ENCODE results near the gene POP7. TPM values are rescaled to one million over a fixed set of nuclear protein-coding genes. Genes with fewer than 3 reads are reported as not detected.
"Not testable (repeated sequence)": the region's sequence is repeated elsewhere in the genome, so short reads cannot be mapped to it uniquely, and the experiment has no call there.

The POP7 gene
- polyA plus RNA-seq, 1 donor = 21.0 TPM

- DNase-seq (ENCODE audit: low read depth) = no peak
These were observed 17.9 kb downstream of the POP7 start for GRCh38 chr7:100723732-100724275.

DNA sequence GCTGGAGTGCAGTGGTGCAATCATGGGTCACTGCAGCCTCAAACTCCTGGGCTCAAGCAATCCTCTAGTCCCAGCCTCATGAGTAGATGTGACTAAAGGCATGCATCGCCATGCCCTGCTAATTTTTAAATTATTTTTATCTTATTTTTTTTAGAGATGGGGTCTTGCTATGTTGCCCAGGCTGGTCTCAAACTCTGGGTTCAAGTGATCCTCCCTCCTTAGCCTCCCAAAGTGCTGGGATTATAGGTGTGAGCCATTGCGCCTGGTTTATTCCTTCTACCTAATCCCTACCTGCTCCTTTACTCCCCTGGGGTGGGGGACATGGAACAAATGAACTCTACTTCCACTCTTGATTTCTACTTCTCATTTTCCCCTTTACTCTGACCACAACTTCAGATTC is 18.4 kb downstream of the POP7 start:
- DNase-seq (ENCODE audit: low read depth) = not testable (repeated sequence)

DNA sequence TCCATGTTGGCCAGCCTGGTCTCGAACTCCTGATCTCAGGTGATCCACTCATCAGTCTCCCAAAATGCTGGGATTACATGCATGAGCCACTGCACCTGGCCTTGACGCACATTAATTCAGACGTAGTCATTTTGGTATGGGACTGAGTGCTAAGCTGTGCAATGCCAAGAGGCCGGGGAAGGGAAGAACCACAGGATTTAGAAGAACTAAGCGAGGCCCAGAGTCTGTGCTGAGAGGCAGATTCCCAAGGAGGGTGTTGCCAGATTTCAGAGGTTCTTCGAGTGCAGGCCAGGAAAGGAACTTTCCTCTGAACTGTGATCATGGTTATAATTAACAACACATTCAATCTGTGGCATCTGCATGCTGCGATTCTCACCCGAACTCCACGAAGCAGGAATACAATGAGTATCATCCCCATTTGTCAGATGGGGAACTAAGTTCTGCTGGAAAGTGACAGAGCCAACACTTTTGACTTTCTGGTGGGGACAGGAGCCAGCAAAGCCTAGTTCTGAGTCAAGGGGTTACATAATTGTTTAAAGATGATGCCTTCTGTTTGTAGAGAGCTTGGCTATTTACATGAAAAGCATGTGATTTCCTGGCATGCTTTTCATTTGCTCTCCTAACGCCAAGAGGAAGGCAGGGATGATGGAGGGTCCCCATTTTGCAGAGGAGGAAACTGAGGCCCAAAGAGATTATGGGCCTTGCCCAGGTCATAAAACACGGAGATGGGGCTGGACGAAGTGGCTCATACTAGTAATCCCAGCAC is 21.3 kb downstream of the POP7 start:
- DNase-seq (ENCODE audit: low read depth) = peak; percentile 62

GRCh38 chr7:100728196-100728595 is 22.3 kb downstream of the POP7 start:
- DNase-seq (ENCODE audit: low read depth) = no peak

DNA sequence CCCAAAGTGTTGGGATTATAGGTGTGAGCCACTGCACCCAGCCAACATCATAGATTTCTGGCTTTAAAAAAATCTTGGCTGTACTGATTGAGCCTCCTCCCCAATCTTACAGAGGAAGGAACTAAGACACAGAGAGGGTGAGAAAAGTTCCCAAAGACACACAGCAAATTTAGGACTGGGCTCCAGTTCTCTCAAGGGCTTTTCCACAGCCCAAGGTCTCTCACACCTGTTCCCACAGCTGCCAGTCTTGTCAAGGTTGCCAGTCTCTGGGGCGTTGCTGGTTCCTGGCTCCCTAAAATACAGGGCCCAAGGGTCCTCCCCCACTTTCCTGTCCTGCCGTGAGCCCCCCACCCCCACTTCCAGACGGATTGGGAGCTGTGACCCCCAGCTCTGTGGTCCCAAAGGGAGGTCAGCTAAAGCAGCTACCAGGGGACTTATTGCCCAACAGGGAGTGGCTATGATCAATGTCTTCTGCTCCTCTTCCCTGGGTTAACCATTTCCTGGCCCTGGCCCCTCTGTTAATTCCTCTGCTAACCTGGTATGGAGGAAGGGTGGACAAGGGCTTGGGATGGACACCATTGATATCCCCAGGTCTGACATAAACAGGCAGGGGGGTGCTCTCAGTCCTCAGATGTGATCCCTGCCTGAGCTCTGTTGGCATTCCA is 24.3 kb downstream of the POP7 start:
- DNase-seq (ENCODE audit: low read depth) = no peak

GRCh38 chr7:100731937-100732636 is 26.2 kb downstream of the POP7 start:
- no peak for DNase-seq (ENCODE audit: low read depth)

DNA sequence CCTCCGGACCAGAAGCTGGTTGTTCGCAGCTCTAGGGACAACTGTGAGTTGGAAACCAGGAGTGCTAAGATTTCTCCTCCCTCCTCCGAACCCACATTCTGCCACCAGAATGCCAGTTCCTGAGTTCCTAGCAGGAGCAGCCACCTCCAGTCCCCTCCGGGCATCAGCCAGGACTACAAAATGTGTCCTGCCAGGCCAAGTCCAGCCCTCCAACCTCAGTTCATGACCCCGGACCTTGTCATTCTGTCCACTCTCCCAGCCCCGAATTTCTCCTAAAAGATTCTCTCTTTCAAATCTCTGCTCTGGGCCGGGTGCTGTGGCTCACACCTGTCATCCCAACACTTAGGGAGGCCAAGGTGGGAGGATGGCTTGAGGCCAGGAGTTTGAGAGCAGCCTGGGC is 29.8 kb downstream of the POP7 start:
- DNase-seq (ENCODE audit: low read depth) = no peak

- no peak for DNase-seq (ENCODE audit: low read depth)
These were observed 30.8 kb downstream of the POP7 start for GRCh38 chr7:100736671-100737070.

DNA sequence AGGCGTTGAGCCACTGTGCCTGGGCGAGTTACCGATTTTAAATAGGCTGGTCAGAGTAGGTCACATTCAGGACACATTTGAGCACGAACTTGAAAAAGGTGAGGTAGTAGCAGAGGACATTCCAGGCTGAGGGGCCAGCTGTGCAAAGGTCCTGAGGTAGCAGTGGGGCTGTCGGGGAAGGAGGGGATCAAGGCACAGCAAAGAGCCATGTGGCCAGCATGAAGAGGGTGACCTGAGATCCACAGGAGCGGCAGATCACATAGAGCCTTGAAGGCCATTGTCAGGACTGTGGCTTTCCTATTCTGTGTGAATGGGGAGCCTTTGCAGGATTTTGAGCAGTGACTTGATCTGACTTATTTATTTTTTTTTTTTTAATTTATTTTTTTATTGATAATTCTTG is 34.0 kb downstream of the POP7 start:
- no peak for DNase-seq (ENCODE audit: low read depth)

- DNase-seq (ENCODE audit: low read depth) = no peak
These were observed 38.7 kb downstream of the POP7 start for GRCh38 chr7:100744605-100745004.

DNA sequence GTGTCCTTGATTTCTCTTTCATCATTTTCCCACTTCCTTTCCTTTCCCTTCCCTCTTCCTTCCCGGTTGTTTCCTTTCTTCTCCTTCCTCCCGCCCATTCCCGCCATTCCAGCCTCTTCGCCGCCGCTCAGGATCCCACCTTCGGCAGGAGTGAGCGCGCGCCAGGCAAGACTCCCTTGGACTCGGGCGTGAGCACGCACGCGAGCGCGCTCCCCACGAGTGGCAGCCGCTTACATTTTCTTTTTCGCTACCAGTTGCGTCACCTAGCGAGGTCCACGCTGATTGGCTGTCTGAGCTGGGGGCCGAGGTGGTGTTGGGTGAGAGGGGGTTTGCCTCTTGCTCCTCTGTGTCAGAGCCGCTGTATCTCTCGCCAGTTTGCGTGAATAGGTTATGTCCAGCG is 39.3 kb downstream of the POP7 start:
- no peak for DNase-seq (ENCODE audit: low read depth)

- DNase-seq (ENCODE audit: low read depth) = no peak
These were observed 47.1 kb downstream of the POP7 start for GRCh38 chr7:100752994-100753393.

DNA sequence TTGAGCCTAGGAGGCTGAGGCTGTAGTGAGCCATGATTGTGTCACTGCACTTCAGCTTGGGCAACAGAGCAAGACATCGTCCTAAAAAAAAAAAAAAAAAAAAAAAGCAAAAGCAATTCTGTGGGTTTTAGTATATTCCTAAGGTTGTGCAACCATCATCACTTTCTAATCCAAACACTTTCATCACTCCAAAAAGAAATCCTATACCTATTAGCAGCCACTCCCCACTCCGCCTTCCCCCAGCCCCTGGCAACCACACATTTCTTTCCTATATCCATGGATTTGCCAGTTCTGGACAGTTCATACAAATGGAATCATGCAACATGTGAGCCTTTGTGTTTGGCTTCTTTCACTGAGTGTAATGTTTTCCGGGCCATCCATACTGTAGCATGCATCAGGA is 47.8 kb downstream of the POP7 start:
- no peak for DNase-seq (ENCODE audit: low read depth)

Other genes with a start within 250 kb of the POP7 start
- 1.7 TPM for gene SPACDR, start 241.9 kb upstream of the POP7 start, polyA plus RNA-seq (ENCODE audit: insufficient read length)
- gene TSC22D4, start 226.9 kb upstream of the POP7 start, polyA plus RNA-seq (ENCODE audit: insufficient read length) = 49.8 TPM
- 1.8 TPM for gene NYAP1, start 222.2 kb upstream of the POP7 start, polyA plus RNA-seq (ENCODE audit: insufficient read length)
- gene AGFG2, start 166.9 kb upstream of the POP7 start, polyA plus RNA-seq (ENCODE audit: insufficient read length) = 10.4 TPM
- gene SAP25, start 132.2 kb upstream of the POP7 start, polyA plus RNA-seq (ENCODE audit: insufficient read length) = 3.5 TPM
- 25.3 TPM for gene LRCH4, start 120.0 kb upstream of the POP7 start, polyA plus RNA-seq (ENCODE audit: insufficient read length)
- 1.0 TPM for gene FBXO24, start 119.8 kb upstream of the POP7 start, polyA plus RNA-seq (ENCODE audit: insufficient read length)
- gene PCOLCE, start 103.8 kb upstream of the POP7 start, polyA plus RNA-seq (ENCODE audit: insufficient read length) = 224 TPM
- 17.1 TPM for gene MOSPD3, start 93.6 kb upstream of the POP7 start, polyA plus RNA-seq (ENCODE audit: insufficient read length)
- 0.90 TPM for gene TFR2, start 64.6 kb upstream of the POP7 start, polyA plus RNA-seq (ENCODE audit: insufficient read length)
- gene ACTL6B, start 49.7 kb upstream of the POP7 start, polyA plus RNA-seq (ENCODE audit: insufficient read length) = not detected
- 139 TPM for gene GNB2, start 32.4 kb upstream of the POP7 start, polyA plus RNA-seq (ENCODE audit: insufficient read length)
- gene GIGYF1, start 11.9 kb upstream of the POP7 start, polyA plus RNA-seq (ENCODE audit: insufficient read length) = 30.2 TPM
- 0.18 TPM for gene EPO, start 14.3 kb downstream of the POP7 start, polyA plus RNA-seq (ENCODE audit: insufficient read length)
- not detected for gene ZAN, start 27.5 kb downstream of the POP7 start, polyA plus RNA-seq (ENCODE audit: insufficient read length)
- gene EPHB4, start 121.4 kb downstream of the POP7 start, polyA plus RNA-seq (ENCODE audit: insufficient read length) = 38.8 TPM
- gene SLC12A9, start 146.6 kb downstream of the POP7 start, polyA plus RNA-seq (ENCODE audit: insufficient read length) = 20.7 TPM
- gene TRIP6, start 161.3 kb downstream of the POP7 start, polyA plus RNA-seq (ENCODE audit: insufficient read length) = 41.1 TPM
- 98.4 TPM for gene SRRT, start 169.0 kb downstream of the POP7 start, polyA plus RNA-seq (ENCODE audit: insufficient read length)
- gene UFSP1, start 183.6 kb downstream of the POP7 start, polyA plus RNA-seq (ENCODE audit: insufficient read length) = 2.0 TPM
- 67.1 TPM for gene ACHE, start 189.8 kb downstream of the POP7 start, polyA plus RNA-seq (ENCODE audit: insufficient read length)
- gene MUC3A, start 243.4 kb downstream of the POP7 start, polyA plus RNA-seq (ENCODE audit: insufficient read length) = 0.10 TPM